GM12892 (cell line): Measurements from ENCODE around the gene DKC1.

Experiments used
- POLR2A ChIP-seq: IDR thresholded peaks from 2 replicates; pipeline ENCODE4 v1.6.1; 2011; ENCODE audit warnings: low read depth, low read length, control low read depth
- POLR2AphosphoS5 ChIP-seq: IDR thresholded peaks from 2 replicates; pipeline ENCODE4 v1.6.1; 2011; ENCODE audit warnings: low read depth, low read length, control low read depth
- TAF1 ChIP-seq: IDR thresholded peaks from 2 replicates; pipeline ENCODE4 v1.6.1; 2011; ENCODE audit warnings: low read depth, mild to moderate bottlenecking, control low read depth, low read length, borderline replicate concordance

DNA sequence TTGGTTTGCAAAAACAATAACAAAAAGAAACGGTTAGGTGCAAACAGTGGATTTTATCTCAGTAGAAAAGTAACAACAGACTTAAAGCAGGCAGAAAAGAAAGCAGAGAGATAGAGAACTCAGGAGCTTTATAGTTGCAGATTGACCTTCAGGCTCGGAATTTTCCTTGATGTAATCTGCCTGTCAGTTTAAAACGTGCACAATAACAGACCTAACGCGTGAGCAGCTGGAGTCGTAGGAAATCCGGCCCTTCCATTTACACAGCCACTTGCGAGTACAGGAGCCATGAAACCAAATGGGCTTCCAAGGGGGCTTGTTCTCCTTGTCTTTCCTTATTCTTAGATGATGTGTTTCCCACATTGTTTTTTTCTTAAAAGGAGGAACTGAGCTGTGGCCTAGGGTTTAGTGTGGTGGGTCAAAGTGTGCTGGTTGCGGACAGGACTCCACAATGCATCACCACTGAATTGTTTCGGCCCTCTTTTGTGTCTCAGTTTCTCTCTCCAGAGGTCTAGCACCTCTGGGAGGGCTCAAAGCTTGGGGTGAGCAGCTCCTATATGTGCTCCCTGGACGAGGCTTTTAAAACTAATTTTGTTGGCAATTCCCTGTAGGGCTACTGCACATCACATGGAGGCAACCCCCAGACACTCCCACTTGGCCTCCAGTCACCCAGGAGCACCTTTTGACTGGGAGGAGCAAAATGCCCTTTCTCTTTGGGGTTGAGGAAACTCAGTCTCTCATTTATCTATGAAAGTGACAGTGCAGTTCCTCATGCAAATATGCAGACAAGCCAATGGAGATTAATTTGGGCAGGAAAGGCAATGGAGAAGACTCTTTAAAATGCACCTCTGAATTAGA lies 56.5 kb downstream of the DKC1 start:
- TF ChIP-seq TAF1: no peak
- TF ChIP-seq POLR2A: no peak
- no peak for TF ChIP-seq POLR2AphosphoS5
